ENCODE results near the gene ELOVL7.
"Not testable (repeated sequence)": the region's sequence is repeated elsewhere in the genome, so short reads cannot be mapped to it uniquely, and the experiment has no call there.

The ELOVL7 gene

GRCh38 chr5:60843936-60844905 is at the start of gene ELOVL7:
ELOVL7 (minus strand) TSS chr5:60844269; CDS start chr5:60787397, 56,872 bp downstream.
- H3K4me1 Mint-ChIP-seq: peaks cover 8% of the 10 kb centered on the region
- no peak within 1 kb of the TSS for H3K27ac Mint-ChIP-seq
- peaks cover 49% of the 10 kb centered on the region for H3K27me3 Mint-ChIP-seq
- peak within 1 kb of the TSS; percentile 78 for H3K4me3 Mint-ChIP-seq
- no peaks in the 10 kb centered on the region for H3K36me3 Mint-ChIP-seq
- H3K9me3 Mint-ChIP-seq: no peaks in the 10 kb centered on the region

- Mint-ChIP-seq H3K36me3 (peaks cover 31% of the 10 kb centered on the region), H3K4me1 (no peaks in the 10 kb centered on the region), H3K9me3 (peaks cover 6% of the 10 kb centered on the region), H3K4me3 (no peak overlapping the region), H3K27me3 (no peaks in the 10 kb centered on the region), H3K27ac (no peak overlapping the region)
These were observed 49.5 kb upstream of the ELOVL7 start for GRCh38 chr5:60893521-60893920.

GRCh38 chr5:60891667-60892066 is 47.6 kb upstream of the ELOVL7 start:
- Mint-ChIP-seq H3K36me3 (peaks cover 32% of the 10 kb centered on the region), H3K4me3 (no peak overlapping the region), H3K27ac (no peak overlapping the region), H3K27me3 (no peaks in the 10 kb centered on the region), H3K4me1 (no peaks in the 10 kb centered on the region), H3K9me3 (peaks cover 6% of the 10 kb centered on the region)

- Mint-ChIP-seq H3K4me1 (no peaks in the 10 kb centered on the region), H3K27me3 (no peaks in the 10 kb centered on the region), H3K4me3 (no peak overlapping the region), H3K27ac (no peak overlapping the region), H3K36me3 (peaks cover 32% of the 10 kb centered on the region), H3K9me3 (peaks cover 4% of the 10 kb centered on the region)
These were observed 44.4 kb upstream of the ELOVL7 start for GRCh38 chr5:60888359-60889061.

- Mint-ChIP-seq H3K36me3 (peaks cover 28% of the 10 kb centered on the region), H3K4me3 (no peak overlapping the region), H3K27ac (no peak overlapping the region), H3K27me3 (no peaks in the 10 kb centered on the region), H3K9me3 (no peaks in the 10 kb centered on the region), H3K4me1 (no peaks in the 10 kb centered on the region)
These were observed 43.7 kb upstream of the ELOVL7 start for GRCh38 chr5:60887746-60888145.

GRCh38 chr5:60887096-60887495 is 43.0 kb upstream of the ELOVL7 start:
- no peaks in the 10 kb centered on the region for H3K9me3 Mint-ChIP-seq
- peaks cover 28% of the 10 kb centered on the region for H3K36me3 Mint-ChIP-seq
- H3K4me1 Mint-ChIP-seq: no peaks in the 10 kb centered on the region
- no peak overlapping the region for H3K4me3 Mint-ChIP-seq
- no peaks in the 10 kb centered on the region for H3K27me3 Mint-ChIP-seq
- H3K27ac Mint-ChIP-seq: no peak overlapping the region

- Mint-ChIP-seq H3K9me3 (no peaks in the 10 kb centered on the region), H3K27ac (no peak overlapping the region), H3K27me3 (no peaks in the 10 kb centered on the region), H3K4me1 (no peaks in the 10 kb centered on the region), H3K4me3 (no peak overlapping the region), H3K36me3 (peaks cover 26% of the 10 kb centered on the region)
These were observed 42.1 kb upstream of the ELOVL7 start for GRCh38 chr5:60886158-60886557.

GRCh38 chr5:60883229-60883628 is 39.2 kb upstream of the ELOVL7 start:
- Mint-ChIP-seq H3K27ac (no peak overlapping the region), H3K9me3 (no peaks in the 10 kb centered on the region), H3K27me3 (no peaks in the 10 kb centered on the region), H3K4me1 (no peaks in the 10 kb centered on the region), H3K36me3 (peaks cover 20% of the 10 kb centered on the region), H3K4me3 (no peak overlapping the region)

- peaks cover 24% of the 10 kb centered on the region for H3K36me3 Mint-ChIP-seq
- H3K9me3 Mint-ChIP-seq: peaks cover 13% of the 10 kb centered on the region
- no peaks in the 10 kb centered on the region for H3K4me1 Mint-ChIP-seq
- H3K4me3 Mint-ChIP-seq: no peak overlapping the region
- H3K27me3 Mint-ChIP-seq: no peaks in the 10 kb centered on the region
- H3K27ac Mint-ChIP-seq: no peak overlapping the region
These were observed 28.8 kb upstream of the ELOVL7 start for GRCh38 chr5:60872892-60873291.

GRCh38 chr5:60870857-60871256 is 26.8 kb upstream of the ELOVL7 start:
- H3K4me3 Mint-ChIP-seq: no peak overlapping the region
- peaks cover 24% of the 10 kb centered on the region for H3K36me3 Mint-ChIP-seq

GRCh38 chr5:60860572-60860971 is 16.5 kb upstream of the ELOVL7 start:
- peaks cover 12% of the 10 kb centered on the region for H3K36me3 Mint-ChIP-seq
- H3K4me1 Mint-ChIP-seq, H3K9me3 Mint-ChIP-seq, H3K4me3 Mint-ChIP-seq, H3K27ac Mint-ChIP-seq, H3K27me3 Mint-ChIP-seq: not testable (repeated sequence)

More at GRCh38 chr5:60870857-60871256, 26.8 kb upstream of the ELOVL7 start:
- no peaks in the 10 kb centered on the region for H3K4me1 Mint-ChIP-seq
- H3K27ac Mint-ChIP-seq: no peak overlapping the region
- no peaks in the 10 kb centered on the region for H3K27me3 Mint-ChIP-seq
- H3K9me3 Mint-ChIP-seq: peaks cover 13% of the 10 kb centered on the region

GRCh38 chr5:60856066-60856465 is 12.0 kb upstream of the ELOVL7 start:
- Mint-ChIP-seq H3K4me3 (no peak overlapping the region), H3K4me1 (no peaks in the 10 kb centered on the region), H3K9me3 (no peaks in the 10 kb centered on the region), H3K27ac (no peak overlapping the region), H3K27me3 (no peaks in the 10 kb centered on the region), H3K36me3 (peaks cover 4% of the 10 kb centered on the region)

- Mint-ChIP-seq H3K4me1 (no peaks in the 10 kb centered on the region), H3K9me3 (no peaks in the 10 kb centered on the region), H3K27ac (no peak overlapping the region), H3K36me3 (no peaks in the 10 kb centered on the region), H3K4me3 (no peak overlapping the region), H3K27me3 (no peaks in the 10 kb centered on the region)
These were observed 8.9 kb upstream of the ELOVL7 start for GRCh38 chr5:60852940-60853339.

- H3K27ac Mint-ChIP-seq: no peak overlapping the region
- no peaks in the 10 kb centered on the region for H3K9me3 Mint-ChIP-seq
- no peaks in the 10 kb centered on the region for H3K4me1 Mint-ChIP-seq
- H3K4me3 Mint-ChIP-seq: no peak overlapping the region
- no peaks in the 10 kb centered on the region for H3K27me3 Mint-ChIP-seq
- no peaks in the 10 kb centered on the region for H3K36me3 Mint-ChIP-seq
These were observed 8.2 kb upstream of the ELOVL7 start for GRCh38 chr5:60852317-60852716.

- H3K27me3 Mint-ChIP-seq: peaks cover 3% of the 10 kb centered on the region
- no peaks in the 10 kb centered on the region for H3K9me3 Mint-ChIP-seq
- no peaks in the 10 kb centered on the region for H3K36me3 Mint-ChIP-seq
- no peak overlapping the region for H3K27ac Mint-ChIP-seq
- H3K4me3 Mint-ChIP-seq: no peak overlapping the region
- H3K4me1 Mint-ChIP-seq: no peaks in the 10 kb centered on the region
These were observed 7.6 kb upstream of the ELOVL7 start for GRCh38 chr5:60851626-60852025.

GRCh38 chr5:60846298-60846697 is 2.2 kb upstream of the ELOVL7 start:
- peaks cover 43% of the 10 kb centered on the region for H3K27me3 Mint-ChIP-seq
- no peak overlapping the region for H3K27ac Mint-ChIP-seq
- no peaks in the 10 kb centered on the region for H3K36me3 Mint-ChIP-seq
- no peaks in the 10 kb centered on the region for H3K9me3 Mint-ChIP-seq
- peaks cover 8% of the 10 kb centered on the region for H3K4me1 Mint-ChIP-seq
- H3K4me3 Mint-ChIP-seq: no peak overlapping the region

All from activated naive CD4-positive, alpha-beta T cell treated with anti-CD3 and anti-CD28 coated beads, Interleukin-2, amount 50 U/mL, for 24 hours (primary cell).